Gastroesophageal sphincter (tissue), 3 donors: ENCODE results near the gene RNASE11.

Source experiments
- CTCF ChIP-seq, 4 experiments: fragments of 200-600 bp in 2 of 4; fragments of 450-650 bp in 2 of 4; sonication (generic) in 1 of 4; IDR thresholded peaks; one replicate each; pipeline ENCODE4 v1.5.1; 2017 to 2019; ENCODE audit warnings: antibody characterized with exemption in 4 of 4, mild to moderate bottlenecking in 2 of 4, moderate library complexity in 2 of 4
- POLR2A ChIP-seq, 2 donors: fragments of 450-650 bp; IDR thresholded peaks; one replicate each; pipeline ENCODE4 v1.6.1; 2017; ENCODE audit warnings: antibody characterized with exemption in 2 of 2, mild to moderate bottlenecking in 2 of 2, moderate library complexity in 1 of 2

GRCh38 chr14:20583142-20583541 is 4.7 kb downstream of the RNASE11 start:
- TF ChIP-seq CTCF (IDR thresholded peaks at IDR 0.05) (no peak), POLR2A (IDR thresholded peaks at IDR 0.05) (no peak)
